Motor neuron (in vitro differentiated cells): ENCODE measurements around the gene MLPH. TPM values are rescaled to one million over a fixed set of nuclear protein-coding genes. Genes with fewer than 3 reads are reported as not detected.

Experiments used
- ATAC-seq, 8 experiments: fragments of 200-7000 bp; cut with Tn5 transposase; replicated peaks in 6 of 8; 2 replicates each; pipeline ENCODE4 v1.8.0; 2021; ENCODE audit warnings: mild to moderate bottlenecking in 8 of 8, moderate library complexity in 8 of 8
- H3K27ac ChIP-seq, 2 donors: fragments of 250-450 bp; sonication (Bioruptor Pico); 2 replicates each; pipeline ENCODE4 v1.9.0; 2021; ENCODE audit warnings: antibody characterized with exemption in 2 of 2, mild to moderate bottlenecking in 2 of 2, moderate library complexity in 1 of 2
- H3K4me1 ChIP-seq, 2 donors: fragments of 250-450 bp; sonication (Bioruptor Pico); replicated peaks in 1 of 2; 2 replicates each; pipeline ENCODE4 v1.6.1; 2021; ENCODE audit warnings: antibody characterized with exemption in 2 of 2, mild to moderate bottlenecking in 2 of 2, moderate library complexity in 1 of 2
- H3K4me3 ChIP-seq, 5 donors: fragments of 250-450 bp; sonication (Bioruptor Pico); 2 replicates each; pipeline ENCODE4 v1.9.0; 2021; ENCODE audit warnings: antibody characterized with exemption in 5 of 5, mild to moderate bottlenecking in 5 of 5, moderate library complexity in 4 of 5
- WGBS, 10 experiments: fragments of 450-650 bp; shearing (Covaris generic); methylation state at CpG; one replicate each; pipeline ENCODE4 v1.0.0; 2022; 5-methylcytosine and 5-hydroxymethylcytosine counted together
- in situ Hi-C, 9 experiments: fragments of 400-800 bp; cut with MboI; loops; one replicate each; pipeline ENCODE4 v1.15.0; 2021; ENCODE audit warnings: low sequenced_read_pairs in 9 of 9, low pct_unique_long_range_greater_than_20kb in 2 of 9; ENCODE audit not compliant: unreplicated experiment in 9 of 9
- total RNA-seq, 8 experiments: library from RNA; unstranded; fragments of 300-600 nt; gene quantifications; 2 replicates each; pipeline versions ENCODE4 v1.2.3 to v1.2.4, GENCODE V29; 2022

Gene MLPH
- total RNA-seq, 8 experiments from 2014 or later, result 0.11 to 1.3 (median 0.46) TPM; not detected in 1

DNA sequence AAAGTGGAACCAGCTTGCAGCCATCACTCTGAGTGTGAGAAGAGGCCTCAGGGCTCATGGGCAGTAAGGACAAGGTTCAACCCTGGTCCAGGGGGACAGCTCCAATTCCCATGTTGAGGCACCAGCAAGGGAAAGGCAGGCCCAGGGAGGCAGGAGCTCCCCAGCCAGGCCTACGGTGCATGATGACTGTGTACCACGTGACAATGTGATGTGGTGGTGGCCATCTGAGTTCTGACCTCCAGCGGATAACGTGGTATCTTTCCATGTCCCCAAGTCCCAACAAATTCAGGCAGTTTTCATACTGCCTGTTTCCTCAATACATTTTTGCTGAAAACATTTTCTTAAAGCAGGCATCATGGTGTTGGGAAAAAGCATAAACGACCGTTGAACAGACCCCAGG lies 36.9 kb upstream of the MLPH start:
- Histone ChIP-seq H3K4me1 (no peaks in the 10 kb centered on the region), H3K27ac (no peak overlapping the region), H3K4me3 (no peak overlapping the region)
- in situ Hi-C loops, result no loop called here
- no peak for ATAC-seq
- WGBS, 10 experiments, result 70 to 97% (median 89%) methylated on average over 2 to 5 of the region's 6 CpGs; no CpG with 5 or more reads in 4 of the 10 experiments

DNA sequence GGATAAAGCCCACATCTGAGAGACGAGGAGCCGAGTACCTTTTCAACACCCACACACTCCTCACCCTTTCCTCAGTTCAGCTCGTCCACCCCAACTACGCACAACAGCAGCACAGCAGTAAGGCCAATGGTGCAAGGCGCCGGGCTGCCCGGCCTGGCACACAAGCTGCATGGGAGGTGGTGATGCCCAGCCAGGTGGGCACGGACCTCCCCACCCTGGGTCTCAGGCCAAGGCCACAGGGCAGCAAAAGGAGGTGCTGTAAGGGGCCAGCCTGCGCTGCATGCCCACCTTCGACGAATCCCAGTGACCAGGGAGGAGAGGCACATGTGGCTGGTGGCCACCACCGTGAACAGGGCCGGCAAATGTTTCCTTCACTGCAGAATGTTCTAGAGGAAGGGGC lies 36.5 kb upstream of the MLPH start:
- H3K27ac ChIP-seq, result no peak overlapping the region
- H3K4me3 ChIP-seq, result no peak overlapping the region
- no peaks in the 10 kb centered on the region for H3K4me1 ChIP-seq
- WGBS, 10 experiments, result 71 to 100% (median 93%) methylated on average over 1 to 3 of the region's 13 CpGs; no CpG with 5 or more reads in 5 of the 10 experiments
- no peak for ATAC-seq
- in situ Hi-C loops, result no loop called here

DNA sequence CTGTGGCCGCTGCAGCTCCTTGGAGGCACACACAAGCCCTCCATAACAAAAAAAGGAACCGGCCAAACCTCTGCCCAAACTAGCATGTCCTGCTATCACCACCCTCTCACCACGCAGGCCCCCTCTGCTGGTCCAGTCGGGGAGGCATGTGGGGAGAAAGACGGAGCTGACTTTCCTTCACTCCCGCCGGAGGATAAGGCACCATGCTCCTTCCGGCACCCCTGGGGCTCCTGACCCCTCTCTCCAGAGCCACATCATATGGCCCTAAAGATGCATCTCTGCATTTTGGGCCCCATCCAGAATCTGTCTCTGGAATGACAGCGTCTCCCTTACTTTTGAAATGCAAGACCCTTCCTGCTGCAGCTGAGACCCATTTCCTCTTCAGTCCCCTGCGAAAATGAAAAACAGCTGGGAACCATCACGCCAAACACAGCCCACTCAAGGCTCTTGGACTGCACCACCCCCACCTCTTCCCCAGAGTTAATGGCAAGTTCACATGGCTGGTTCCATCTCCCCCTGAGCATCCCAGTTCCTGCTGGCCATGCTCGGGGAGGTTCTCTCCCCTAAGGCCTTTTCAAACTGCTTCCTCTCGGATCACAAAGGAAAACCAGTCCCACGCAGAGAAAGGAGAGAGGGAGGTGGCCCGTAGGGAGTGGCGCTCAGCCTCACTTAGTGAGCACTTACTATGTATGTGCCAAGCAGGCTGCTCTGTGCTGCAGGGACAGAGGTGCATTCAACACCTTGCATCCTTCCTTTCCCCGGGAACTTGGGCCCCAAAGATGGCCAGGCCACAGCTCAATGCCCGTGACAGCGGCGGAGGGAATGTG lies 35.2 kb upstream of the MLPH start:
- no peaks in the 10 kb centered on the region for H3K4me1 ChIP-seq
- ATAC-seq, result peak in 1 of 8 experiments; percentile 10
- no peak overlapping the region for H3K27ac ChIP-seq
- in situ Hi-C loops, result no loop called here
- WGBS, 10 experiments, result 33 to 100% (median 59%) methylated on average over 1 to 11 of the region's 20 CpGs; no CpG with 5 or more reads in 3 of the 10 experiments
- H3K4me3 ChIP-seq, result no peak overlapping the region

DNA sequence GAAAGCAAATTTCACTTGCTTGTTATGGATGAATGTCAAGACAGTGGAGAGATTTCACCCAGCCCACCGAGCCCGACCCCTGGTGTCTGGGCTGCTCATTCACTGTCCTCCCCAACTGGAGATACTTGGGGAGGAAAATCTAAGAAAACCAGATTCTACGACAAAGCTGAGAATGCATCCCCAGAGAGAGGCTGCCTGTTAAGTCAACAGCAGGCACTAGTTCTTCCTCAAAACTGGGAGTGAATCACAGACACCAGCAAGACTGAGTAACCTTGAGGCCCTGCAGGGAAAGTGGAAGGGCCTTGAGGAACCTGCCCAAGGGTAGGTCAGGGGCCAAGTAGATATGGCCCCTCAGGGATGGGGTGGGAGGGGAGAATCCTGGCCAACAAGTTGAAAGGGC lies 34.2 kb upstream of the MLPH start:
- in situ Hi-C loops, result no loop called here
- ATAC-seq, result no peak

GRCh38 chr2:237453671-237454070 lies 33.4 kb upstream of the MLPH start:
- no peak for ATAC-seq
- 0 to 100% (median 60%) methylated on average over 1 to 2 of the region's 3 CpGs; no CpG with 5 or more reads in 3 of the 10 experiments for WGBS, 10 experiments
- Histone ChIP-seq H3K27ac (no peak overlapping the region), H3K4me1 (no peaks in the 10 kb centered on the region), H3K4me3 (no peak overlapping the region)
- in situ Hi-C loops, result no loop called here

More for the DNA sequence above, 34.2 kb upstream of the MLPH start:
- H3K4me3 ChIP-seq, result no peak overlapping the region
- no peak overlapping the region for H3K27ac ChIP-seq
- 78 to 100% (median 87%) methylated on average over 1 to 3 of the region's 3 CpGs; no CpG with 5 or more reads in 5 of the 10 experiments for whole genome bisulfite sequencing, 10 experiments
- H3K4me1 ChIP-seq, result no peaks in the 10 kb centered on the region

DNA sequence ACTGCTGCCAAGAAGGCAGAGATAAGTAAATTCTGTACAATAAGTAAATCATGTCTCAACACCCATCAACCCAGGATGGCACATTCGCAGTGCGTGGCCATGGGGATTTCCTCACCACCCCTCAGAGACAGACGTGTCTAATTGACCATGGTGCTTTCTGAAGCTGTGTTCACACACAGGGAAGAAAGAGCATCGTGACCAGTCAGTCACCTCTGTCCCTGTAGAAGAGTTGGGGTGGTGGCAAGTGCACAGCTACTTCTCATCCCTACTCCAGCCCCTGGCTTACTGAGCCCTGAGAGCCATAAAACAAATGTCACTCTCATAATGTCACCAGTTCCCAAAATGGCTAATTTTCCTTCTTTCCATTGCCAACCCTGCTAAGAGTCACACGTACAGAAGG lies 31.3 kb upstream of the MLPH start:
- in situ Hi-C loops, result no loop called here
- H3K4me1 ChIP-seq, result no peaks in the 10 kb centered on the region
- ATAC-seq, result no peak
- H3K27ac ChIP-seq, result no peak overlapping the region
- 53 to 100% (median 80%) methylated on average over 1 to 3 of the region's 5 CpGs; no CpG with 5 or more reads in 5 of the 10 experiments for WGBS, 10 experiments
- no peak overlapping the region for H3K4me3 ChIP-seq

GRCh38 chr2:237456200-237456843 lies 30.7 kb upstream of the MLPH start:
- peak in 4 of 8 experiments; percentile 45 to 89 (median 82) for ATAC-seq
- H3K4me1 ChIP-seq, result no peaks in the 10 kb centered on the region
- in situ Hi-C loops, result no loop called here
- no peak overlapping the region for H3K27ac ChIP-seq
- 0 to 83% (median 70%) methylated on average over 1 to 11 of the region's 11 CpGs; no CpG with 5 or more reads in 1 of the 10 experiments for WGBS, 10 experiments
- H3K4me3 ChIP-seq, result no peak overlapping the region

DNA sequence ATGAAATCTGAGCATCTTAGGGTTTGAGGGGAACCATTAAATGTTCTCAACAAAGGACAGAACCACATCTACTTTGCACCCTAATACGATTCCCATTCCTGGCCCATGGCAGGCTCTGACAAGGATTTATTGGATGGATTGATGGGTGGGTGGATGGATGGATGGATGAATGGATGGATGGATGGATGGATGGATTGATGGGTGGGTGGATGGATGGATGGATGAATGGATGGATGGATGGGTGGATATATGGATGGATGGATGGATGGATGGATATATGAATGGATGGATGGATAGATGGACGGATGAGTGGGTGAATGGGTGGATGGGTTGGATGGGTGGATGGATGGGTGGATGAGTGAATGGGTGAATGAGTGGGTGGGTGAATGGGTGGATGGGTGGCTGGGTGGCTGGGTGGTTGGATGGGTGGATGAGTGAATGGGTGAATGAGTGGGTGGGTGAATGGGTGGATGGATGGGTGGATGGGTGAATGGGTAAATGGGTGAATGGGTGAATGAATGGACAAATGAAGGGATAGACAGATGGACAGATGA lies 29.6 kb upstream of the MLPH start:
- ATAC-seq, result no peak

GRCh38 chr2:237458519-237458918 lies 28.5 kb upstream of the MLPH start:
- no peak for ATAC-seq
- 71 to 100% (median 83%) methylated on average over 1 of the region's 1 CpG; no CpG with 5 or more reads in 7 of the 10 experiments for WGBS, 10 experiments
- no peak overlapping the region for H3K27ac ChIP-seq
- no peaks in the 10 kb centered on the region for H3K4me1 ChIP-seq
- no peak overlapping the region for H3K4me3 ChIP-seq
- in situ Hi-C loops, result no loop called here

More for the DNA sequence above, 29.6 kb upstream of the MLPH start:
- no peak overlapping the region for H3K4me3 ChIP-seq
- no peak overlapping the region for H3K27ac ChIP-seq
- 57 to 100% (median 66%) methylated on average over 1 to 2 of the region's 2 CpGs; no CpG with 5 or more reads in 4 of the 10 experiments for WGBS, 10 experiments
- H3K4me1 ChIP-seq, result no peaks in the 10 kb centered on the region
- in situ Hi-C loops, result no loop called here

DNA sequence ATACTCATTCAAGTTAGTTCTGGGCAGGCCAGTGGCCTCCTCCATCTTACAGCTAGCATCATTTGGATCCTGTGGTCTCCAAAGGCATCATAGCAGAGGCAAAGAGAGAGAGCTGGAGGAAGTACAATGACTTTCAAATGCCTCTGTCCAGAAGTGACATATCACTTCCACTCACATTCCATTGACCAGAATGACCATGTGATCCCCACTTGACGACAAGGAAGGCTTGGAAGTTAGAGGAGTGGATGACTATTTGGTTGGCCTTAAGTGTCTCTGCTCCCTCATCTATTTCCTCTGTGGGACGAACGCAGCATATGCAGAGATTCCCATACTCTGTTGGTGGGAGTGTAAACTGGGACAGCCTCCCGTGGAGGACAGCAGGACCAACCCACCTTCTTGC lies 27.8 kb upstream of the MLPH start:
- in situ Hi-C loops, result no loop called here
- no peak for ATAC-seq
- 40 to 100% (median 62%) methylated on average over 1 to 3 of the region's 4 CpGs; no CpG with 5 or more reads in 6 of the 10 experiments for WGBS, 10 experiments
- Histone ChIP-seq H3K4me1 (no peaks in the 10 kb centered on the region), H3K4me3 (no peak overlapping the region), H3K27ac (no peak overlapping the region)

DNA sequence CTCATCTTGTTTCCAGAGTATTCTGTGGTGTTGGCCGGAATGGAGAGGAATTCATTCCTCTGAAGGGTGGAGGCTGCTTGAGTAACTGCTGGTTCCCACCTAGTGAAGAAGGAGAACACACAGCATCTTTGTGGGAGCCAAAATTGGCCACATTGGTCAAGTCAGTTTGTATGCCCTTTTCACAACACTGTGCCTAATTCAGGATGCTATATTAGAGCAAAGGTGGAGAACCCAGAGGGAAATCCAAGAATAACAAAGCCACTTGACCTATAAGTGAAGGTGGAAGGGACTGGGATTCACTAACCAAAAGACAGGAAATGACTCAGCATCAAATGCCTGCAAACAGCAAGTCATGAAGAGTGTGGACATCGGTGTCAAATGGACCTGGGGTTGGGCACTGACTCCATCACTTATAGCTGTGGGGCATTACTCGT lies 27.3 kb upstream of the MLPH start:
- no peaks in the 10 kb centered on the region for H3K4me1 ChIP-seq
- no peak overlapping the region for H3K27ac ChIP-seq
- peak in 2 of 8 experiments; percentile 63 to 70 for ATAC-seq
- in situ Hi-C loops, result no loop called here
- H3K4me3 ChIP-seq, result no peak overlapping the region
- 0 to 83% (median 42%) methylated on average over 1 to 3 of the region's 3 CpGs; no CpG with 5 or more reads in 2 of the 10 experiments for WGBS, 10 experiments

DNA sequence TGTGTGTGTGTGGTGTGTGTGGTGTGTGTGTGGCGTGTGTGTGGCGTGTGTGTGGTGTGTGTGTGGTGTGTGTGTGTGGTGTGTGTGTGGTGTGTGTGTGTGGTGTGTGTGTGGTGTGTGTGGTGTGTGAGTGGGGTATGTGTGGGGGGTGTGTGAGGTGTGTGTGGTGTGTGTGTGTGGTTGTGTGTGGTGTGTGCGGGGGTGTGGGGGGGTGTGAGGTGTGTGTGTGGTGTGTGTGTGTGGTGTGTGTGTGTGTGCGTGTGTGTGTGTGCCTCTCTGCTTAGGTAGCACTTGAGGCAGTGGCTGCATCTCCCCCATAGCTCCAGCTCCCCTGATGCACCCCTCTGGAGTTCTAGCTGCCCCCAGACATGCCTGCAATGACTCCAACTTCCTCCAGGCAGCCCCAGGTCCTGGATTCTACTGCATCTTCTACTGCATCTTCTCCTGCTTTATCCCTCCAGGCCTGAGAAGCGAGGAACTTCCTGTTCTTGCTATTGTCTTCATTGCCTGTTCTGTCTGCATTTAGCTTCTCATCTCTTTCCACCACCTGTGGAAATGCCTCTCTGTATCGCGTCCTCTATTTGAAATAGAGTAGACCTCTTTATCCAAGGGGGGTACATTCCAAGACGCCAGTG lies 22.2 kb upstream of the MLPH start:
- H3K27ac ChIP-seq, result no peak overlapping the region
- H3K4me1 ChIP-seq, result no peaks in the 10 kb centered on the region
- no peak for ATAC-seq
- in situ Hi-C loops, result no loop called here
- WGBS, 10 experiments, result 60 to 100% (median 95%) methylated on average over 1 to 4 of the region's 8 CpGs; no CpG with 5 or more reads in 3 of the 10 experiments
- H3K4me3 ChIP-seq, result no peak overlapping the region
